Glutamatergic neuron (in vitro differentiated cells): ENCODE measurements around the gene LRRC39. TPM values are rescaled to one million over a fixed set of nuclear protein-coding genes. Genes with fewer than 3 reads are reported as not detected.
"Not testable (repeated sequence)": the region's sequence is repeated elsewhere in the genome, so short reads cannot be mapped to it uniquely, and the experiment has no call there.

ENCODE experiments used
- DNase-seq: peaks from one replicate; pipeline ENCODE4 v3.0.0; 2022
- H3K27ac Mint-ChIP-seq: one replicate; pipeline ENCODE4 v1.8.0; 2020; ENCODE audit warnings: mild to moderate bottlenecking, mixed read lengths, inconsistent platforms; ENCODE audit not compliant: unreplicated experiment
- H3K27me3 Mint-ChIP-seq: one replicate; pipeline ENCODE4 v1.8.0; 2020; ENCODE audit warnings: mild to moderate bottlenecking, moderate library complexity, mixed read lengths, inconsistent platforms; ENCODE audit not compliant: unreplicated experiment
- H3K36me3 Mint-ChIP-seq: one replicate; pipeline ENCODE4 v1.8.0; 2020; ENCODE audit warnings: mild to moderate bottlenecking, mixed read lengths, inconsistent platforms; ENCODE audit not compliant: unreplicated experiment
- H3K4me1 Mint-ChIP-seq: one replicate; pipeline ENCODE4 v1.8.0; 2020; ENCODE audit warnings: mild to moderate bottlenecking, low read depth, mixed read lengths, inconsistent platforms; ENCODE audit not compliant: unreplicated experiment
- H3K4me3 Mint-ChIP-seq: one replicate; pipeline ENCODE4 v1.8.0; 2020; ENCODE audit warnings: mild to moderate bottlenecking, mixed read lengths, inconsistent platforms; ENCODE audit not compliant: unreplicated experiment
- H3K9me3 Mint-ChIP-seq: one replicate; pipeline ENCODE4 v1.8.0; 2020; ENCODE audit warnings: mild to moderate bottlenecking, moderate library complexity, mixed read lengths, inconsistent platforms; ENCODE audit not compliant: unreplicated experiment
- total RNA-seq: library from RNA; stranded (reverse); fragmentation: NEBNext Ultra II Directional; extraction: Animal tissue kit (Norgen Biotek cat#: 25700); gene quantifications from one replicate; pipeline ENCODE4 v1.2.1, GENCODE V29; 2021; ENCODE audit not compliant: unreplicated experiment
- TF ChIP-seq, protein P1 (sequence below): fragments of 200-600 bp; sonication (generic); IDR thresholded peaks from one replicate; pipeline ENCODE4 v1.5.0; 2021; ENCODE audit not compliant: partially characterized antibody, unreplicated experiment

Gene LRRC39
- total RNA-seq, 1 donor from 2014 or later, result 2.1 TPM

DNA sequence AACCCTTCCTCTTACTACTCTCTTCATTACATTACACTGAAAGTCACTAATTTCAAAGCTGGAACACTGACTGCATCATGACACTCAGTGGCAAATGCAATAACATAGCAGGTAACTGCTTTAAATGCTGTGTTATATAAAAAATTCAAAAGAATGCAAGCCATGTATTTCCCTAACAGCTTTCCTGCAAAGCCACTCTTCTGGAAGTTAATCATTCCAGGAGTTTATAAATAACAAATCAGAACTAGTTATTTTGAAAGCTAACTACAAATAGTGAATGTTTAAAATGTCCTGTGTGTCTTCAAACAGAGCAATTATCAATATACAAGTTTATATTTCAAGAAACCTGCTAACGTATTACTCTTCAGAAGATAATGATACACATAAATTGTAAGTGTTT, 37.0 kb upstream of the LRRC39 start:
- Mint-ChIP-seq H3K4me3 (no peak overlapping the region), H3K9me3 (no peaks in the 10 kb centered on the region), H3K27me3 (no peaks in the 10 kb centered on the region), H3K27ac (no peak overlapping the region), H3K4me1 (no peaks in the 10 kb centered on the region), H3K36me3 (no peaks in the 10 kb centered on the region)
- no peak for DNase-seq
- TF ChIP-seq, protein P1, sequence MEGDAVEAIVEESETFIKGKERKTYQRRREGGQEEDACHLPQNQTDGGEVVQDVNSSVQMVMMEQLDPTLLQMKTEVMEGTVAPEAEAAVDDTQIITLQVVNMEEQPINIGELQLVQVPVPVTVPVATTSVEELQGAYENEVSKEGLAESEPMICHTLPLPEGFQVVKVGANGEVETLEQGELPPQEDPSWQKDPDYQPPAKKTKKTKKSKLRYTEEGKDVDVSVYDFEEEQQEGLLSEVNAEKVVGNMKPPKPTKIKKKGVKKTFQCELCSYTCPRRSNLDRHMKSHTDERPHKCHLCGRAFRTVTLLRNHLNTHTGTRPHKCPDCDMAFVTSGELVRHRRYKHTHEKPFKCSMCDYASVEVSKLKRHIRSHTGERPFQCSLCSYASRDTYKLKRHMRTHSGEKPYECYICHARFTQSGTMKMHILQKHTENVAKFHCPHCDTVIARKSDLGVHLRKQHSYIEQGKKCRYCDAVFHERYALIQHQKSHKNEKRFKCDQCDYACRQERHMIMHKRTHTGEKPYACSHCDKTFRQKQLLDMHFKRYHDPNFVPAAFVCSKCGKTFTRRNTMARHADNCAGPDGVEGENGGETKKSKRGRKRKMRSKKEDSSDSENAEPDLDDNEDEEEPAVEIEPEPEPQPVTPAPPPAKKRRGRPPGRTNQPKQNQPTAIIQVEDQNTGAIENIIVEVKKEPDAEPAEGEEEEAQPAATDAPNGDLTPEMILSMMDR, result no peak

DNA sequence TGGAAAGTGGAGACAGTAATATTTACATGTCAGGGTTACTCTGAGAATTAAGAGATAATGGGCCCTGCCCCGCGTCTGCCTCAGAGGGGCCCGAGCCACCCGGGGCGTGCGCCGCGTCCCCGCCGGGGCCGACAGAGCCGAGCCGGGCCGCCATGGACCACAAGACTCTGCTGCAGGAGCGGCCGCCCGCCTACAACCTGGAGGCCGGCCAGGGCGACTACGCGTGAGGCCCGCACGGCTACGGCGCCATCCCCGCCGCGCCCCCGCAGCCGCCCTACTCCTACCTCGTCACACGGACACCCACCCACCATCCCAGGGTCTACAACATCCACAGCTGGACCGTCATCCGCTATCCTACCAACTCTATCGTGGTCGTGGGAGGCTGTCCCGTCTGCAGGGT, 35.1 kb upstream of the LRRC39 start:
- DNase-seq, result no peak
- Mint-ChIP-seq H3K27me3 (no peaks in the 10 kb centered on the region), H3K9me3 (no peaks in the 10 kb centered on the region), H3K4me1 (no peaks in the 10 kb centered on the region), H3K27ac (no peak overlapping the region), H3K36me3 (no peaks in the 10 kb centered on the region), H3K4me3 (no peak overlapping the region)
- TF ChIP-seq, protein P1, result no peak

DNA sequence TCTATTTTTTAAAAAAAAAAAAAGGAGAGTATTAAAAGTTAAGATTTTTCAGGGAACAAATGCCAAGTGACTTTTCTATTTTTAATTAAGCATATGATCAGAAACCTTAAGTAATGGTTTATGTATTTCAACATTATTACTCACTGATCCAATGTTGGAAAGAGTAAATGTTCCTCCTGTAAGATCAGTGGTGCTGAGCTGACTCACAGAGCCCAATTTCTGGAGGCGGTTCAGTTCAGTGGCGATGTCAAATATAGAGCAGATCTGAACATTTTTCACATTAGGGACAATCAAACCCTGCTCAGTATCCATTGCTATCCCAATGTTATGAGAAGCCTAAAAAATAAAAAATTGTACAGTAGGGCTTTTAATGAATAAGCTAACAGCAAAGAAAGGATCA, 28.2 kb upstream of the LRRC39 start:
- Mint-ChIP-seq H3K4me1 (no peaks in the 10 kb centered on the region), H3K27ac (no peak overlapping the region), H3K36me3 (peaks cover 18% of the 10 kb centered on the region), H3K9me3 (peaks cover 5% of the 10 kb centered on the region), H3K4me3 (no peak overlapping the region), H3K27me3 (no peaks in the 10 kb centered on the region)
- TF ChIP-seq, protein P1, result no peak
- no peak for DNase-seq

DNA sequence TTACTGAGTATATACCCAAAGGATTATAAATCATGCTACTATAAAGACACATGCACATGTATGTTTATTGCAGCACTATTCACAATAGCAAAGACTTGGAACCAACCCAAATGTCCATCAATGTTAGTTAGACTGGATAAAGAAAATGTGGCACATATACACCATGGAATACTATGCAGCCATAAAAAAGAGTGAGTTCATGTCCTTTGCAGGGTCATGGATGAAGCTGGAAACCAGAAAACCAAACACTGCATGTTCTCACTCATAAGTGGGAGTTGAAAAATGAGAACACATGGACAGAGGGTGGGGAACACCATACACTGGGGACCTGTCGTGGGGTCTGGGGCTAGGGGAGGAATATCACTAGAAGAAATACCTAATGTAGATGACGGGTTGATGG, 27.5 kb upstream of the LRRC39 start:
- not testable (repeated sequence) for H3K4me1 Mint-ChIP-seq, H3K9me3 Mint-ChIP-seq, DNase-seq, H3K27me3 Mint-ChIP-seq, H3K4me3 Mint-ChIP-seq, H3K27ac Mint-ChIP-seq
- H3K36me3 Mint-ChIP-seq, result peaks cover 18% of the 10 kb centered on the region

DNA sequence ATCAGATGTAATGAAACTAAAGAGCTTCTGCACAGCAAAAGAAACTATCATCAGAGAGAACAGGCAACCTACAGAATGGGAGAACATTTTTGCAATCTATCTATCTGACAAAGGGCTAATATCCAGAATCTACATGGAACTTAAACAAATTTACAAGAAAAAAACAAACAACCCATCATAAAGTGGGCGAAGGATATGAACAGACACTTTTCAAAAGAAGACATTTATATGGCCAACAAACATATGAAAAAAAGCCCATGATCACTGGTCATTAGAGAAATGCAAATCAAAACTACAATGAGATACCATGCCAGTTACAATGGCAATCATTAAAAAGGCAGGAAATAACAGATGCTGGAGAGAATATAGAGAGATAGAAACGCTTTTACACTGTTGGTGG, 27.0 kb upstream of the LRRC39 start:
- not testable (repeated sequence) for DNase-seq, H3K4me3 Mint-ChIP-seq, H3K9me3 Mint-ChIP-seq, H3K27me3 Mint-ChIP-seq, H3K4me1 Mint-ChIP-seq, H3K27ac Mint-ChIP-seq
- peaks cover 18% of the 10 kb centered on the region for H3K36me3 Mint-ChIP-seq

DNA sequence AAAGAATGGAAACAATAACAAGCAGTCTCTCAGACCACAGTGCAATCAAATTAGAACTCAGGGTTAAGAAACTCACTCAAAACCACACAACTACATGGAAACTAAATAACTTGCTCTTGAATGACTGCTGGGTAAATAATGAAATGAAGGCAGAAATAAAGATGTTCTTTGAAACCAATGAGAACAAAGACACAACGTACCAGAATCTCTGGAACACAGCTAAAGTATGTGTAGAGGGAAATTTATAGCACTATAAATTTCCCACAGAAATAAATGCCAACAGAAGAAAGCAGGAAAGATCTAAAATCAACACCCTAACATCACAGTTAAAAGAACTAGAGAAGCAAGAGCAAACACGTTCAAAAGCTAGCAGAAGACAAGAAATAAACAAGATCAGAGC, 24.6 kb upstream of the LRRC39 start:
- peaks cover 18% of the 10 kb centered on the region for H3K36me3 Mint-ChIP-seq
- DNase-seq, H3K4me1 Mint-ChIP-seq, H3K27ac Mint-ChIP-seq, H3K9me3 Mint-ChIP-seq, H3K27me3 Mint-ChIP-seq, H3K4me3 Mint-ChIP-seq: not testable (repeated sequence)

DNA sequence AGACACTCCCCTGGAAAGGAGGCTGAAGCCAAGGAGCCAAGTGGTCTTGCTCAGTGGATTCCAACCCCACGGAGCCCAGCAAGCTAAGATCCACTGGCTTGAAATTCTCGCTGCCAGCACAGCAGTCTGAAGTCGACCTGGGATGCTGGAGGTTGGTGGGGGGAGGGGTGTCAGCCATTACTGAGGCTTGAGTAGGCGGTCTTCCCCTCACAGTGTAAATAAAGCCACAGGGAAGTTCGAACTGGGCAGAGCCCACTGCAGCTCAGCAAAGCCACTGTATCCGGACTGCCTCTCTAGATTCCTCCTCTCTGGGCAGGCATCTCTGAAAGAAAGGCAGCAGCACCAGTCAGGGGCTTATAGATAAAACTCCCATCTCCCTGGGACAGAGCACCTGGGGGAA, 22.0 kb upstream of the LRRC39 start:
- H3K27me3 Mint-ChIP-seq, H3K27ac Mint-ChIP-seq, H3K4me1 Mint-ChIP-seq, H3K4me3 Mint-ChIP-seq, H3K9me3 Mint-ChIP-seq, DNase-seq: not testable (repeated sequence)
- H3K36me3 Mint-ChIP-seq, result peaks cover 11% of the 10 kb centered on the region
